ENCODE measurements around the gene VPS16.
A peak's percentile ranks its signal among the peaks of the same experiment; 100 is the strongest.
"Not testable (repeated sequence)": the region's sequence is repeated elsewhere in the genome, so short reads cannot be mapped to it uniquely, and the experiment has no call there.

VPS16 gene

DNA sequence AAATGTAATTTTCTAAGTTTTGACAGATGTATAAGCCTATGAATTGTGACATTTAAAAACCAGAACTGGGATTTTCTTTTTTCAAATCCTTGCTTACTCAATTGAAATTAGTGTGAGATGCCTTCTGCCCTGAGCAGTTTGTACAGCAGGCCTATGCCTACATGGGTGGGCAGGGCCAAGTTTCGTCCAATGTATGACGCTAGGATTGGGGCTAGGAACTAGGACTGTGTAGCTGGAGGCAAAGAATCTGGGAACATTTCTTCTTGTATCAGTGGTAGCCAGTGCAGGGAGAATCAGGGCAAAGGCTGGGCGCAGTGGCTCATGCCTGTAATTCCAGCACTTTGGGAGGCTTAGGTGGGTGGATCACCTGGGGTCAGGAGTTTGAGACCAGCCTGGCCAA lies 28.8 kb downstream of the VPS16 start:
- no peak for DNase-seq (ENCODE audit: low read depth, low spot score)

DNA sequence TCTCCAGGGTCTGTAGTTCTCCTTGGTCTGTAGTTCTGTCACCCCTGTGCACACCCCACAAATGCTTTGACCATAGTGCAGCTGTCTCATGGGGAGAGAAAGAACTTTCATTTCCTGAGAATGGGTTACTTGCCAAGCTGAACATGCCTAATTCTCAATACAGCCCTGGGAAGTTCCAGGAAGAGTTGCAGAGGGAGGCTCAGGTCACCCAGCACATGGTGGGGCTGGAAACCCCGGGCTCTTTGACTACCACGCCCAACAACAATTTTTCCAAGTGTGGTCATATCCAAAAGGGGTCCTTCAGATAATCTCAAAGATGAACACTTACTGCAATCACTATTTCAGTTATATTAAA lies 30.5 kb downstream of the VPS16 start:
- DNase-seq (ENCODE audit: low read depth, low spot score): no peak

DNA sequence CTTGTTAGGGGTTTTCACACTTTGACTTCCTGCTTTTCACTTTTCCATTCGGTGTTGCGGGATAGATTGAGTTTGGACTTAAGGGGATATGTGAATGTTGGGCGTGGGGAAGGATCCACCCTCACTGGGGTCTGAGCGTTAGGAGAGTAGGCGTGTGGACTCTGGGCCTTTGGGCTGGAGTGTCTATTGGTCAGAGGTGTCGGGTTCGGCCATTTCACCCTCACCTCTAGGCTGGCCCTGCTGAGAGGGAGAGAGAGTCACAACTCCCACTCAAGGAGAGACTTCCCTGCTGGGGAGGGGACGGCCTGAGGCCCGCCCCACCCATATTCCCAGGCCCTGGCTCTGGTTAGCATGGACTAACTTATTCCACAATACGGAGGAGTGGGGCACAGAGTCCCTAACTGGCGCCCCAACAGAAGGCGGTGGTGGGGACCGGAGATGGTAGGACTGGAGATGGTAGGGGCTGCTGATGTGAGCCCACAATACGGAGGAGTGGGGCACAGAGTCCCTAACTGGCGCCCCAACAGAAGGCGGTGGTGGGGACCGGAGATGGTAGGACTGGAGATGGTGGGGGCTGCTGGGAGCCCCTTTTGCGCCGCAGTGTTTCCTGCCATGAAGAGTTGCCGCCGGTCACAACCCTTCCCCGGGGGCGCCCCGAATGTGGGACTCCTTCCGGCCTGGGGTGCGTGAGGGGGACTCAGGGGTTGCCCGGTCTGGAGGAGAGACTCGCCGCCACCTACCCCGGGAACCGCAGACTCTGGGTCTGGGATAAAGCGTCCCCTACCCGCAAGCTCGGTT lies 31.3 kb downstream of the VPS16 start:
- DNase-seq (ENCODE audit: low read depth, low spot score): no peak

DNA sequence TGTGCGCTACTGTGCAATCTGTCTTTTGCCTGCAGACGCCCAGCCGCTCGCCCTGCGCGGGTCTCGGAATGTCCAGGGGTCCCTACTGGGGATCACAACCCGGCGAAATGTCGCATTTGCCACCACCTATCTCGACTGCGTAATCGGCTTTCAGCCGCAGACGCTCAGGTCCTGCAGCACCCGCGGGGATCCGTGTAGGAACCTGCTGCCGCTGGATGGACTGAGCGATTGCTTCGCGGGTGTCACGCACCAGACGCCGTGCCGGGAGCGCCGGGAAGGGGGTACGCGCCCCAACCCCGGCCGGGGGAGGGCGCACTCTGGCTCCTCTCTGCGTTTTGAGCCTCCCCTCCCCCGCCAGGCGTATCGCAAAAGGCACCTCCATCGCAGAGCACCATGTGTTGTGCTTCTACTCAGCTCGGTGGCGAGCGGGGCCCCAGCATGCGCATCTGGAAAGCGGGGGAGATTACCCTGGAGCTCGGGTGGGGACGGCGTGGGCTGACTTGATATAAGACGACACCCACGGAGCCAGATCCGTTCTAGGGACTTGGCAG lies 32.0 kb downstream of the VPS16 start:
- no peak for DNase-seq (ENCODE audit: low read depth, low spot score)

DNA sequence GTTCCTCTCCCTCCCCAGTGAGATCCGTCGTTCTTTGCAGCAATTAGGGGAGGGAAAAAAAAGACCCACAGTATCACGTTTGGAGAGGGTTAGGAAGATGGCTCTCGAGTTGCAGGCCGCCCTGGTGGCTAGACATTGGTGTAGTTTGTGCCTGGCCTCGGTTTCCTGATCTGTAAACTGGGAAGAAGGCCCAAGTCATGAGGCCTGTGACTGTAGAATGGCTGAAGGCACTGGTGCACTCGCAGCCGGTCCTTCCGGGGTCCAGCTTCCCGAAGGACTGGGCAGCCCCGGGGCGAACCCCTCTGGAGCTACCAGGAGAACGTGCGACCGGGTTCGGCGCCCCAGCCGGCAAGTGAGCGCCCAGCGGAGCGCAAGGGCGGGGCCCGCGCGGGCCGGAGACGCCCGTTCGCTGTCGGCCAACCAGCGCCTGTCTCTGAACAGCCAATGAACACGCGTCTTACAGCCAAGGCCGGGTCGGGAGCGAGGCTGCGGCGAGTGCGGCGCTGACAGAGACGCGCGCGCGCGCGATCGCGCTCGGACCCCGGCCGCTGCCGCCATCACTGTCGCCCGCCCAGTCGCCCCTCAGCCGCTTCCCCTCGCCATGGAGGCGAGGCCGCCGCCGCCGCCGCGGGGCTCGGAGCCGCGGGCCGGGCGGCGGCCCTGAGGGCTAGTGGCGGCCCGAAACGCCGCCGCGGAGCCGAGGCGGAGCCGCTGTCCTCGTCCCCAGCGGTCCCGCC lies 32.6 kb downstream of the VPS16 start, which contains the start of gene PTPRA:
TSS of gene PTPRA (plus strand) at position 472 of the 737 bp plus-strand sequence. CDS start 90,797 bp downstream, outside the sequence.
- peak; percentile 73 for DNase-seq (ENCODE audit: low read depth, low spot score)

DNA sequence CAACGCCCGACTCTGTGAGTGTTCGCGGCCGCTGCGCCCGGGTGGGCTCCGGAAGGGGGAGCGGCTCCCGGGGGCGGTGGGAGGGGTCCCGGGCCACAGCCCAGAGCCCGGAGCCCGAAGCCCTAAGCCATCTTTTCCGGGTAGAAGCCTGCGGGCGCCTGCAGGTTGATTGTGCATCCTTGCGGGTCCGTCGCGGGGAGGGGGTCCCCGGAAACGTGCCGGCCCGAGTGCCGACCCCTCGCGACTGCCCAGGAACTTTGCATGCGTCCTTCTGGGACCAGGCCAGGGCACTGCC lies 33.1 kb downstream of the VPS16 start:
- no peak for DNase-seq (ENCODE audit: low read depth, low spot score)

DNA sequence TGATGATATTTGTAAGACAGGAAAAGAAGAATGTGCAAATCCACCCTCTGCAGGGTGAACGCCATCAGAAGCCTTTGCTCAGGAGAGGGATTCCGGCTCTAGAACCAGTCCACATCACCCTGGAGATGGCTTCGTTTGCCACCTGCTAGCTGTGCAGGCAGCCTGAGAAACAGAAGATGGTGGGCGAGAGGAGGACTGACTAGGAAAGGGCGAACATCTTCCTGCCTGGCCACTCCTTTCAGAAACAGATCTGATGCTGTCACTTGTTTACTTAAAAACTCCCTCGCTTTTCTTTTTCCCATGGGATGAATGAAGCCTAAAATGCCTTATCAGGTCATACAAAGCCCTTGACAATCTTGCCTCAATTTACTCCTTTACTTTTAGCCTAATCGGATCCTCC lies 33.9 kb downstream of the VPS16 start:
- no peak for DNase-seq (ENCODE audit: low read depth, low spot score)

GRCh38 chr20:2875690-2876203 lies 35.2 kb downstream of the VPS16 start:
- no peak for DNase-seq (ENCODE audit: low read depth, low spot score)

GRCh38 chr20:2878515-2878914 lies 38.0 kb downstream of the VPS16 start:
- no peak for DNase-seq (ENCODE audit: low read depth, low spot score)

DNA sequence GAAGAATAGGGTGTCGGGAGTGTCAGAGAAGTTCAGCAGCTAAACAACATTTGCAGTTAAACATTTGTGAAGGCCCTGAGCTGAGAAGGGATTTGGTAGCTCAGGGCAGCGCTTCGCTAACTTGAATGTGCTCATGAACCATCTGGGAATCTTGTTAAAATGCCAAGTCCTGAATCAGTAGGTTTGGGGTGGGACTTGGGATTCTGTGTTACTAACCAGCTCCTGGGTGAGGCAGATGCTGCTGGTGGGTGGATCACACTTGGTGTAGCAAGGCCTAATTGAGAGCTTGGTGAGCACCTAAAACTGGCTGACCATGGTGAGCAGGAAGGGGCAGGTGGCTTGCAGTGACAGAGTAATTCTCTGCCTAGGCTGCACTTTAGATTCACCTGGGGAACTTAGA lies 38.6 kb downstream of the VPS16 start:
- no peak for DNase-seq (ENCODE audit: low read depth, low spot score)

- no peak for DNase-seq (ENCODE audit: low read depth, low spot score)
Observed at GRCh38 chr20:2880650-2881049, 40.1 kb downstream of the VPS16 start.

DNA sequence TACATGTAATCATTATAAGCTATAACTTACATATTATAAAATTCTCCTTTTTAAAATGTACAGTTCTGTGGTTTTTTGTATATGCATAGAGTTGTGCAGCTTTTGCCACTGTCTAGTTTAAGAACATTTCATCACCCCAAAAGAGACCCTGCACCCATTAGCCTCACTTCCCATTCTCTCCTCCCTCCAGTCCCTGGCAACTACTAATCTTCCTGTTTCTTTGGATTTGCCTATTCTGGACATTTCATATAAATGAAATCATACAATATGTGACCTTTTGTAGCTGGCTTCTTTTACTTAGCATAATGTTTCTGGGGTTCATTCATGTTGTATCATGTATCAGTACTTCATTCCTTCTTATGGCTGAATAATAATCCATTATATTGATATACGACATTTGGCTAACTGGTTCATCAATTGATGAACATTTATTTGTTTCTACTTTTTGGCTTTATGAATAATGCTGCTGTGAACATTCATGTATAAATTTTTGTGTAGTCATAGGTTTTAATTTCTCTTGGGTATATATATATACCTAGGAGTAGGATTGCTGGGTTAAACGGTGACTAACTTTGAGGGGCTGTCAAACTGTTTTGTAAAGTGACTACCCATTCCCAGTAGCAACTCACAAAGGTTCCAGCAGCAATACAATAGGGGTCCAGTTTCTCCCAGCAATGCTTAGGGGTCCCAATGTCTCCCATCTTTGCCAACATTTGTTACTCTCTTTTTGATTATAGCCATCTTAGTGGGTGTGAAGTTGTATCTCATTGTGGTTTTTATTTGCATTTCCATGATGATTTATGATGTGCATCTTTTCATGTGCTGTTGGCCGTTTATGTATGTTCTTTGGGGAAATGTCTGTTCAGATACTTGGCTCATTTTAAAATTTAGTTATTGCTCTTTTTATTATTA lies 43.4 kb downstream of the VPS16 start:
- DNase-seq (ENCODE audit: low read depth, low spot score): no peak

- DNase-seq (ENCODE audit: low read depth, low spot score): no peak
Observed at GRCh38 chr20:2887715-2888114, 47.2 kb downstream of the VPS16 start.

GRCh38 chr20:2888224-2888955 lies 47.8 kb downstream of the VPS16 start:
- no peak for DNase-seq (ENCODE audit: low read depth, low spot score)

- DNase-seq (ENCODE audit: low read depth, low spot score): no peak
Observed at GRCh38 chr20:2889209-2889608, 48.7 kb downstream of the VPS16 start.

GRCh38 chr20:2889797-2890196 lies 49.3 kb downstream of the VPS16 start:
- DNase-seq (ENCODE audit: low read depth, low spot score): no peak

- DNase-seq (ENCODE audit: low read depth, low spot score): no peak
Observed at GRCh38 chr20:2890742-2891141, 50.2 kb downstream of the VPS16 start.

- DNase-seq (ENCODE audit: low read depth, low spot score): no peak
Observed at GRCh38 chr20:2891343-2891742, 50.8 kb downstream of the VPS16 start.

- DNase-seq (ENCODE audit: low read depth, low spot score): no peak
Observed at GRCh38 chr20:2892376-2892775, 51.8 kb downstream of the VPS16 start.

DNA sequence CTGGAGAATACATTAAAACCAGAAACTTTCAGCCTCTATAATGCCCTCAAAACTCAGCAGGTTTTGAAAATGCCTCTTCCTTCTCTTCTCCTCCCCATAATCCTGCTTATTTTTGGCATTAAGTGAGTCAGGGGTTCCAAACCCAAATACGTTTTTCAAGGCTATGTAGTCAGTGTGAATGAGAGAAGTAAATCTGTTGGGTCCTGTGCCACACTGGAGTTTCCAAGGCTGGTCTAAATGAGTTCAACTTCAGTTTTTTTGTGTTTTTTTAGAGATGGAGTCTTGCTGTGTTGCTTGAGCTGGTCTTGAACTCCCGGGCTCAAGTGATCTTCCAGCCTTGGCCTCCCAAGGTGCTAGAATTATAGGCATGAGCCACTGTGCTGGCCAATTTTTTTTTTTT lies 53.7 kb downstream of the VPS16 start:
- no peak for DNase-seq (ENCODE audit: low read depth, low spot score)

DNA sequence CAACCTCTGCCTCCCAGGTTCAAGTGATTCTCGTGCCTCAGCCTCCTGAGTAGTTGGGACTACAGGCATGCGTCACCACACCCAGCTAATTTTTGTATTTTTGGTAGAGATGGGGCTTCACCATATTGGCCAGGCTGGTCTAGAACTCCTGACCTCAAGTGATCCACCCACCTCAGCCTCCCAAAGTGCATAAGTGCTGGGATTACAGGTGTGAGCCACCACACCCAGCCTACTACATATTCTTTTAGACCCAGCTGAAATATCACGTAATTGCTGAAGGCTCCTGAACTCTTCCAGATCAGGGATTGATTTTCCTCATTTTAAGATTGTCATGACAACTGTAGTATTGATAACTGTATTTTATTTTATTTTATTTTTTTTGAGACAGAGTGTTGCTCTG lies 54.6 kb downstream of the VPS16 start:
- DNase-seq (ENCODE audit: low read depth, low spot score): not testable (repeated sequence)
